ENCODE measurements around the gene ANXA11. TPM values are rescaled to one million over a fixed set of nuclear protein-coding genes. Genes with fewer than 3 reads are reported as not detected.

The ANXA11 gene
- total and polyA plus RNA-seq, 8 donors, result 91.4 to 293 (median 161) TPM

DNA sequence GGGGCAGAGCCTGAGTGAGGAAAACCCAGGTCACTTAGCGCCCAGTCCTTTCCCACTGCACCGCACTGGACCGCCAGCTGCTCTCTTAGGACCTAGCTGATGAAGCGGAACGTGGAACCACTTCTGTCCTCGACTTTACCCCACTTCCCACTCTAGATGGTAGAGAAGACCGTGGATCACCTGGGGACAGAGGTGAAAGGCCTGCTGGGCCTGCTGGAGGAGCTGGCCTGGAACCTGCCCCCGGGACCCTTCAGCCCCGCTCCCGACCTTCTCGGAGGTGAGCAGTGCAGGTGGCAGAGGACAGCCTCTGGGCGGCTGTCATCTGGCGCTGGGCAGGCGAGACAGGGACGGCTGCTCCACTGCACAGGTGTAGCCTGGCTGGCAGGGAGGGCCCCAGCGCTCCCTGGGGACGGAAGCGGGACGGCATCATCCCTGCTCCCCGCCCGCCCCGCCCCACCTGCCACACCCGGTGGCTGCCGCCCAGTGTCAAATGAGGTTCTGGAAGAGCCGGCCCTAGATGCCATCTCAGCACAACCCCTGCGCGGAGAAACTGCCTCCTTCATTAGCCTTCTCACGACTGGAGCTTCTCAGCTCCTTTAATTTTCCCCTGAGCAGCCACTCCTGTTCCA is 61.2 kb downstream of the ANXA11 start:
- Histone ChIP-seq H3K27ac (peak overlapping the region in 3 of 5 donors; percentile 34 to 69 (median 50)), H3K4me1 (peaks cover 15 to 23% (median 21%) of the 10 kb centered on the region in 4 donors), H3K4me3 (peak overlapping the region; percentile 21 to 34 (median 25)), H3K9me3 (no peaks in the 10 kb centered on the region), H3K27me3 (peaks cover 0 to 6% (median 0%) of the 10 kb centered on the region in 3 donors), H3K36me3 (peaks cover 0 to 22% (median 15%) of the 10 kb centered on the region in 4 donors)
- intact Hi-C loops (cut with DNase I; ENCODE audit: low total_unique reads), result loop anchor here (5.0 kb wide), 1 partner anchor 73 kb away; no protein-coding TSS in a partner anchor
- peak; percentile 44 to 68 for DNase-seq
- TF ChIP-seq, protein P1, sequence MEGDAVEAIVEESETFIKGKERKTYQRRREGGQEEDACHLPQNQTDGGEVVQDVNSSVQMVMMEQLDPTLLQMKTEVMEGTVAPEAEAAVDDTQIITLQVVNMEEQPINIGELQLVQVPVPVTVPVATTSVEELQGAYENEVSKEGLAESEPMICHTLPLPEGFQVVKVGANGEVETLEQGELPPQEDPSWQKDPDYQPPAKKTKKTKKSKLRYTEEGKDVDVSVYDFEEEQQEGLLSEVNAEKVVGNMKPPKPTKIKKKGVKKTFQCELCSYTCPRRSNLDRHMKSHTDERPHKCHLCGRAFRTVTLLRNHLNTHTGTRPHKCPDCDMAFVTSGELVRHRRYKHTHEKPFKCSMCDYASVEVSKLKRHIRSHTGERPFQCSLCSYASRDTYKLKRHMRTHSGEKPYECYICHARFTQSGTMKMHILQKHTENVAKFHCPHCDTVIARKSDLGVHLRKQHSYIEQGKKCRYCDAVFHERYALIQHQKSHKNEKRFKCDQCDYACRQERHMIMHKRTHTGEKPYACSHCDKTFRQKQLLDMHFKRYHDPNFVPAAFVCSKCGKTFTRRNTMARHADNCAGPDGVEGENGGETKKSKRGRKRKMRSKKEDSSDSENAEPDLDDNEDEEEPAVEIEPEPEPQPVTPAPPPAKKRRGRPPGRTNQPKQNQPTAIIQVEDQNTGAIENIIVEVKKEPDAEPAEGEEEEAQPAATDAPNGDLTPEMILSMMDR (IDR thresholded peaks at IDR 0.05), result no peak
- peak in 1 of 3 donors; percentile 13 for TF ChIP-seq POLR2AphosphoS5 (IDR thresholded peaks at IDR 0.05)
- no peak for TF ChIP-seq POLR2A (IDR thresholded peaks at IDR 0.05)
- no peak for TF ChIP-seq EP300 (IDR thresholded peaks at IDR 0.05)
- 15 to 26% (median 22%) methylated on average over 18 to 28 of the region's 28 CpGs for WGBS, 5 donors

- TF ChIP-seq, protein P1 (IDR thresholded peaks at IDR 0.05), result no peak
- no peak for TF ChIP-seq EP300 (IDR thresholded peaks at IDR 0.05)
- TF ChIP-seq POLR2AphosphoS5 (IDR thresholded peaks at IDR 0.05), result no peak
- TF ChIP-seq POLR2A (IDR thresholded peaks at IDR 0.05), result no peak
- no peak overlapping the region for H3K4me3 ChIP-seq
- intact Hi-C loops (cut with DNase I; ENCODE audit: low total_unique reads), result loop anchor here (5.0 kb wide), 1 partner anchor 75 kb away; no protein-coding TSS in a partner anchor
Observed at GRCh38 chr10:80141696-80142460, 63.5 kb downstream of the ANXA11 start.

GRCh38 chr10:80140251-80140650 is 65.1 kb downstream of the ANXA11 start:
- no peak for DNase-seq

More at GRCh38 chr10:80141696-80142460, 63.5 kb downstream of the ANXA11 start:
- no peak overlapping the region for H3K27ac ChIP-seq
- WGBS, 5 donors, result 42 to 56% (median 48%) methylated on average over 15 to 19 of the region's 19 CpGs
- H3K9me3 ChIP-seq, result no peaks in the 10 kb centered on the region
- no peak for DNase-seq
- no peaks in the 10 kb centered on the region for H3K36me3 ChIP-seq
- peaks cover 15 to 24% (median 22%) of the 10 kb centered on the region in 4 donors for H3K4me1 ChIP-seq
- H3K27me3 ChIP-seq, result peaks cover 0 to 14% (median 0%) of the 10 kb centered on the region in 3 donors

GRCh38 chr10:80139265-80139664 is 66.1 kb downstream of the ANXA11 start:
- 61 to 89% (median 78%) methylated on average over 2 of the region's 2 CpGs for WGBS, 5 donors
- intact Hi-C loops (cut with DNase I; ENCODE audit: low total_unique reads), result no loop called here
- H3K4me3 ChIP-seq, result no peak overlapping the region
- no peaks in the 10 kb centered on the region for H3K36me3 ChIP-seq
- DNase-seq, result no peak
- no peaks in the 10 kb centered on the region for H3K9me3 ChIP-seq
- H3K27ac ChIP-seq, result no peak overlapping the region
- peaks cover 0 to 34% (median 2%) of the 10 kb centered on the region in 3 donors for H3K27me3 ChIP-seq
- no peak for TF ChIP-seq POLR2AphosphoS5 (IDR thresholded peaks at IDR 0.05)
- TF ChIP-seq EP300 (IDR thresholded peaks at IDR 0.05), result no peak
- TF ChIP-seq, protein P1 (IDR thresholded peaks at IDR 0.05), result no peak
- TF ChIP-seq POLR2A (IDR thresholded peaks at IDR 0.05), result no peak
- H3K4me1 ChIP-seq, result peaks cover 6 to 15% (median 9%) of the 10 kb centered on the region in 4 donors

More at GRCh38 chr10:80140251-80140650, 65.1 kb downstream of the ANXA11 start:
- Histone ChIP-seq H3K27me3 (peaks cover 0 to 25% (median 0%) of the 10 kb centered on the region in 3 donors), H3K9me3 (no peaks in the 10 kb centered on the region), H3K4me3 (no peak overlapping the region), H3K27ac (no peak overlapping the region), H3K36me3 (no peaks in the 10 kb centered on the region), H3K4me1 (peaks cover 15 to 25% (median 18%) of the 10 kb centered on the region in 4 donors)
- 83 to 87% (median 86%) methylated on average over 7 of the region's 7 CpGs for WGBS, 5 donors
- TF ChIP-seq, protein P1 (IDR thresholded peaks at IDR 0.05), result no peak
- TF ChIP-seq EP300 (IDR thresholded peaks at IDR 0.05) (no peak), POLR2AphosphoS5 (IDR thresholded peaks at IDR 0.05) (no peak)
- intact Hi-C loops (cut with DNase I; ENCODE audit: low total_unique reads), result loop anchor here (5.0 kb wide), 1 partner anchor 77 kb away; no protein-coding TSS in a partner anchor

Measured in stomach (tissue), 9 donors.